GM18520 (cell line): ENCODE measurements around the gene TMEM53.

Source experiments
- ATAC-seq: cut with Tn5 transposase; IDR thresholded peaks from one replicate; pipeline ENCODE4 v1.9.1; 2021; ENCODE audit not compliant: unreplicated experiment

The TMEM53 gene

DNA sequence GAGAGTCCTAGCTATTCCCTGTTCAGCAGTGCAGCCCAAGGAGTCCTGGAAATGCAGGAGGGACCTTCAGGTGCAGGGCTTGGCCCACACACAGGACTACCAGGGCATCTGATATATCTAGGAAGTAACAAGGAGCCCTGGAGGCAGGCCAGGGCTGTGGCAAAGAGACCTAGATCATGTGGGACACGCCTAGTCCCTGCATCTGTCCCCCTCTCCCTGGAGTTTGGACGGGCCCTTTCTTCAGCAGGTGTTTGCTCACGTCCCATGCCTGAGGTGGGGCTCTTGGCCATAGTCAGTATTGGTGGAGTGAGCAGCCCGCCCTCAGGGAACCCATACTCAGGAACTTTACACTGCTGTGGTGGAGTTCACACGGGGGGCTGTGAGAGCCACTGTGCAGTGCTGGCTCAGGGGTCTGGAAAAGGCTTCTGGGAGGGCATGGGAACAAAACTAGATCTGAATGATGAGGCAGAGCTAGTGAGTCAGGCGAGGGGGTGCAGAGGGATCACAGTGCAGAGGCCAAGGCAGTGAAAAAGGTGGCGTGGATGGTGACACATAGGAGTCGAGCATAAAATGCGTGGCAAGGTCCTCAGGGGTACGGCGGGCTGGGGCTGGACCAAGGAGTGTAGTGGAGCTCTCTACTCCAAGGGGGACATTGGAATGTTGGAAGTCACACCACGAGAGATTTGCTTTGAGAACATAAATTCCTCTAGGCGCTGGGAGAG is 25.6 kb downstream of the TMEM53 start:
- ATAC-seq, result no peak

DNA sequence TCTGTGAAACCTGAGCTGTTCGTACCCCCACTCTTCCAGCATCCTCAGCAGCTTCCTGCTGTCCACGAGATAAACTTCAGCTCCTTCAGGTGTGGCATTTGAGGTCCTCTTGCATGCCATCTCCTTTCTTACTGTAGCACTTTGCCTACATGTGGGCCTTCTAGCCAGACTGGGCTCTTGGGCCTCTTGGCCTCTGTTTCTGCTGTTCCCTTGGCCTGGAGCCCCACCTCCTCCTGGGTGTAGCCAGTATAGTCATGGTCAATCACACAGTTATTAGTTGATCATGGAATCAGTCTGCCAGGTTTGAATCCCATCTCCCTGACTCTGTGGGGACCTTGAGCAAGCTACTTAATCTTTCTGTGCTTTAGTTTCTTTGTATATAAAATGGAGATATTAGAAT is 26.4 kb downstream of the TMEM53 start:
- no peak for ATAC-seq

DNA sequence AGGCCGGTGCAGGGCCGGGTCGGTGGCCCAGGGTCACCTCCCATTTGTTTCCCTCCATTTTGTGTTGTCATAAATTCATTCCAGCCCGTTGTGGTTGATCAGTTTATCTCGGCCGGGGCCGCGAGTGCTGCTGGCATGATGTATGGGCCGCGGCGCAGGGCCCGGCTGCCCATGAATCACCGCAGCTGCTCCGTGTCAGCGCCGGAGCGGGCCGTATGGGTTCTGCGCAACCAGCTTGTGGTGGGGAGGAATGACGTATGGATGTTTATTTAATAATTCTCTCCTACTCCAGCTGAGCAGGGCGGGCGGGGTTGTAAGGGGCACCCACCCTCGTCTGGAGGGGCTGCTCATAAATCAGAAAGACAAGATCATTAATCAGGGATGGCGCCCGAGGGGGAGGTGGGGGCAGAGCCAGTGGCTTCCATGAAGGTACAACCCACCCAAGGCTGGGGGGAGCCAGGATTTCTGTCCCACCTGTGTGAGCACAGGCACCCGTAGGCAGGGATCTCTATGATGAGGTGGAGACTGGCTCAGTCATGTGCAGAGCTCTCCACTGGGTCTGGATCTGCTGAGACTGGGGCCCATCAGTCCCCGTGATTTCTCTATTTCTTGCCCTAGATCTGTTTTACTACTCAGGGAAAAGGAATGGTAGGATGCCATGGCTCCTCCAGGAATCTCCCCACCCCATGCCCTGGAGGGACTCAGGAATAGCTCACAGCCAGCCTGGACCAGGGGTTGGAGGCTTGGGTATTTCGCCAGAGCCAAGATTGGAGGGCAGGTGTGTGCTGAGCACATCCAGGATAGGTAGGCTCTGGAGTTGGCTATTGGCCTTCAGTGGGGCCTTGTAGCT is 27.8 kb downstream of the TMEM53 start:
- no peak for ATAC-seq

DNA sequence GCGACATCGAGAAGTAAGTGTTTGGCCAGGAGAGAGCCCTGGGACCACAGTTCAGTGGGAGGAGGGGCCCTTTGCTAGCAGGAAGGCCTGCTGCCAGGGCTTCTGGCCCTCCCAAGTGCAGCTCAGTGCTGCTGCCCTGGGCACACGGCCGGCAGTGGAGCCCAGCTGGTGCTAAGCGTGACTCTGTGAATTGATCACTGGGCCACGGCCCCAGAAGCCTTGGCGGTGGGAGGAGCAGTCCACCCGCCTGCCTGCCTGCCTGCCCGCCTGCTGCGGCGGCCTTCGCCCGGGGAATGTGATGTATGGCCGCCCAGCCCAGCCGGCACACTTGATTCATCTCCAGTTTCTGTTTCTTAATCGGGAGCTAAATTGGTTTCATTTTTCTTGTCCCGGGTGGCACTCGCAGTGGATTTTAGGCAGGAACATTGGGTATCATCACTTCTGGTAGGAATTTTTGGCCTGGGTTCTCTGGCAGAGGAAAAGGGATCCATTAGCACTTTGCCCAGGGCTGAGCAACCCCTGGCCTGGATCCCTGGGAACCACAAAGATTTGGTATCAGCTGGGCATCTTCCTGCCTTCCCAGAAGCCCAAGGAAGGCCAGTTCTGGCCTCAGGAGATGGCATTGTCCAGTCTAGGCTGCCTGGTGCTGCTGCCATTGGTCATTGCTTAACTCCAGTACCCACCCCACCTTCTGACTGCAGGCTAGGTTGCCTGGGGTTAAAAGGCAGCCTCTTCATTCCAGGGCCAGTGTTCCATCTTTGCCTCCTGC is 28.6 kb downstream of the TMEM53 start:
- no peak for ATAC-seq

DNA sequence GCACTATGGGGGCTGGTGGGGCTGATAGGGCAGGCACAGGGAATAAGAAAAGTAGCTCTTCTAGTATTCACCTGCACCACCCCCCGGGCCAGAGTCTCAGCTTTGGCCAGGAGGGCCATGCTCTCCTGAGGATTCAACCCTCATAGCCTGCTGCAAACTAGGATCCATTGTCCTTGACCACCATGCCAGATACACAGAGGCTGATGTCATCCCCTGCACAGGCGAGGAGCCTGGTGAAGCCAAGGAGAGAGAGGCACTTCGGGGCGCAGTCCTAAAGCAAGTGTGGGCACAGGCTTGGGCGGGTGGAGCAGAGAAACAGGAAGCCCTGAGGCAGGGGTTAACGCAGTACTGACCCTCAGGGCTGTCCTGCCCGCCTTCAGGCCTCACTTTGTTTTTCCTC is 29.5 kb downstream of the TMEM53 start:
- no peak for ATAC-seq

DNA sequence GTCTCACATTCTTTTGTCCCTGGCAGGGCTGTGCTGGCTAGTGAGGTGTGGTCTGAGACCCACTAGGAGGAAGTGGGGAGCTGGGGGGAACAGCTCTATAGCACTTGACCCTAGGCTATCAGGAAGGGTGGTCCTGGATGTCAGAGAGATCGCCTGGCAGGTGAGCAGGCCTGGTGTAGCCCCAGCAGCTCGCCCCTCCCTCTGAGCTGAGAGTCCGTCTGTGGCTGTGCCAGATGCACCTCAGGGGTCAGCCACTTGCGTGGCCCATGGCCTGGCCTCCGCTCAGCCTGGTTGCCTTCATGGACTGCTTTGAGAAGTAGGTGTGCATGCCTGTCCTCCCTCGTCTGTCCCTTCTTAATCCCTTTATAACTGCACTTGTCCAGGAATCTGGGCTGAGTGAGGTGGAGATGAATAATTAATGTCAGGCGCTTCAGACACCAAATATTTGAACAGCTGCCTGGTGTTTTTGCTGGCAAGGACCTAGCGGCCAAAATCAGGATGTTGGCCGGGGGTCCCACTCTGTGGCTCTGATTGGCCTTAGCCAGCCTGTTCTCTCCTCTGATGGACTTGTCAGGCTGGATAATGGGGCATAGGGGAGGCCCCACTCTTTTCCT is 30.5 kb downstream of the TMEM53 start:
- no peak for ATAC-seq

DNA sequence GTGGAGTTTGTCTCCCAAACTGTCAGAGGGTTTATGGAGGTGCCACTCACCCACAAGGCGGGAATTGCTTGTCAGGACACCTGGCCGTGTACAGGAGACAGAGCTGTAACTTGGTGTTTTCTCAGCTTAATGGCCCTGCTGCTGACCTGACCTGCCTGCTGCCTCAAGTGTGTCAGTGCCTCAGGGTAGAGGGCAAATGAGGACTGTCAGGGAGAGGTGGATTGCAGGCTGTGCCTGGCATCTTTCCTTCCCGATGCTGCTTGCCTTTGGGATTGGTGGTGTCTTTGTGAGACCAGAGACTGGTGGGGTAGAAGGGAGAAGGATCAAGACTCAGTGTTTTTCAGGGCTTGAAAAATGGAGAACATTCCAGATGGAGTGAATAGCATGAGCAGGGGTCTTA is 31.4 kb downstream of the TMEM53 start:
- no peak for ATAC-seq

DNA sequence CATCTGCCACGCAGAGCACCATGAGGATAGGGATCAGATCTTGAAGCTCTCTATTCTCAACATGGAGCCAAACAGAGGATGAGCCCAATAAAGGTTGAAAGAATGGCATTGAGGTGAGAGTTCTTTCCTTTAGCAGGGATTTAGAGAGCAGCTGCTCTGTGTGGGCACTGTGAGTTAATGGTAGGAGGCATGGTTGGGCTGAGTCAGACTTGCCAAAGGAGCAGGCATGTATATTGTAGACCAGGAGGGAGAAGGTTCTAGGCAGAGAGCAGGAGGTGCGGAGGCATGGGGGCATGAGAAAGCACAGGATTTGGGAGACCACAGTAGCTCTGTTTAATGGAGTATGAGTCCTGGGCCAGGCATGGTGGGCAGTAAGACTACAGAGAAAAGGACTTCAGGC is 32.0 kb downstream of the TMEM53 start:
- no peak for ATAC-seq

DNA sequence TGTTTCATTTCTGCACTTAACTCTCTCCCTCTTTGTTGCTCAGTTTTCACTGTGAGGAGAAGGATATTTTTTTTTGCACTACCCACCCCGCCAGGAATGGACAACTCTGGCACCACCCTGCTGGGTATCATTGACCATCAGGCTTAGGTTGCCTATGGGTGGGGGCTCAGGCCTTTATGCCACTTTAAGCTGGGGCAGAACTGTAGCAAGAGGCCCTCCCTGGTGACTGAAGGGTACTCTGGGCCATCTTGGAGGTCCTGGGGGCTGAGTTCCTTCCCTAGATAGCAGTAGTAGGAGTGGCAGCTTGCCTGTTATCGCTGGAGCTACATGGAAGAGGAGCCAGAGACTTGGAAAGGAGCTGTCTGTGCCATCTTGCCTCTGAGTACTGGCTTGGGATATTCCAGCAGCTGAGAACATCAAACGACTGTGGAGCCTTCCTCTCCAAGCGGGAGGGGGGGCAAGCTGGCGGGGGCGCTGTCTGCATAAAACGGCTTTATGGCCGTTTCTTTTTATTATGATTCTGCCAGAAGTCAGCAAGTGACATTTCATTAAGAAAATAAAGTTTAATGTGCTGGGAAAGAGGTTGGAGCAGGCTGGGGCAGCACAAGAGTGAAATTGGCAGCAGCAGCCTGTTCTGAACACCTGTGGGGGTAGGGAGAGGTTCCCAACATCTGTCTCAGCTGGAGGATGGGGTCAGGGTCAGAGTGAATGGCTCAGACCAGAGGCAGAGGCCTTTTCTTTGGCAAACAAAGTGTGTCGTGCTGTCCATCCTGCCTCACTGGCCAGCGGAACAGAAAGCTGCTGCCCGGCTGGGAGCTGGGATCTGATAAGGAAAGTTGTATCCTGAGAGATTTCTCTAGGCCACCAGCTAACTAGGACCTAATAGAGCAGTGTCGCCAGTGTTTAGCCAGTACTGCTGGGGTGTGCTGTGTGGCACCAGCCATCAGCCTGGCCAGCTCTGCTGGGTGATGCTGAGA is 32.9 kb downstream of the TMEM53 start:
- ATAC-seq, result no peak

DNA sequence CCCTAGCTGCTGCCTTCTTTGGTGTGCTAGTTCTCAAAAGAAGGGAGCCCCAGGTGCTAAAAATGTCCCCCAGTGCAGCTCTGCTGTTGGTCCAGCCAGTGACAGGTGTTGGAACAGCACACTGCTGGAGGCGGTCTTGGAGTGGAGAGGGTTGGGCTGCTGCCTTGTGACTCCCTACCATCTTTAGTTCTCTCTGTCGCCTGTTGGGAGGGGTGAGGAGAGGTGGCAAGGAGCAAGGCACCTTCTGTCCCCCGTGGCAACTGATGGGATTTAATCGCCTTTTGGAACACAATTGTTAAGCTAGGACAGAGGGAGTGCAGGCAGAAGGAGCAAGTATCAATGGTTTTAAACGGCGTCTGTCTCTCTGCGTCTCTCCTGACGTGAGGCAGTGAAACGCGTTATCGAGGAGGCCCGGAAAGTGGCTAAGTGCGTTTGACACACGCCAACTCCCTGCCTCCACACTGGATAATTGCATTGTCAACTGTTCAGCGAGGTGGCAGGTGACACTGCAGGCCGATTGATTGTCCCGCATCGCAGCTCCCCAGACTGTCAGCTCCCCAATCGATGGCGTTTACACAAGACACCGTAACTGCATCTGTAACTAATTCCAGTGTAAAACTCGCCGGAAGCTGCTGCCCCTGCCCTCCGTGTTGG is 34.0 kb downstream of the TMEM53 start:
- no peak for ATAC-seq

DNA sequence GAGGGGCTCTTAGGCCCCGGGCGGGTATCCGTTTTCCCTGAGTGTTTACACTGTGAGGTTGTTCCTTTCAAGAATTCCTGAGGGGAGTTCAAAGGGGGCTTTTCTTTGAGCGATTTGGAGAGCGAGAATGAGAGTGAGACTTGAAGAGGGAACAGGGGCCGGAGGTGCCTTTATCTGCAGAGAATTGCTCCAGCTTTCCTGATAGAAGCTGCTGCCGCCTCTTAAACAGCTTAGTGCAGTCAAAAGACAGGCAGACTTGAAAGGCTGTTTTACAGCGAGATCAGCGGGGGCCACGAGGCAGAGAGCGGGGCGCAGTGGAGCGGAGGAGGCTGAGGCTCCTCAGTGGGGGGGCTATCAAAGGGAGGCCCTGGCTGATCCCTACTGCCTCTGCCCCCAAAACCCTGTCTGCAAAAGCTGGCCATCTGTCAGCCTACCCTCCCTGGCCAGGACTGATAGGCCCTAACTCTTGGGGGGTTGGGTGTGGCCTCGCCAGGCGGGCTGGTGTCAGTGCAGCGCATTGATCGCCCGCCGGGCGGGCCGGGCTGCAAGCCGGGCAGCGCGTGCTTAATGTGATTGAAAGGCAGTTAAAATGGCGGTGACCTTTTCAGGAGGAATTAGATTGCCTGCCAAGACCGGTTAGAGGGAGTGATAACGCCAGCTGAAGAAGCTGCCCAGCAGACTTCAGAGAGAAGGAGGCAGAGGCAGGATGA is 36.4 kb downstream of the TMEM53 start:
- no peak for ATAC-seq

DNA sequence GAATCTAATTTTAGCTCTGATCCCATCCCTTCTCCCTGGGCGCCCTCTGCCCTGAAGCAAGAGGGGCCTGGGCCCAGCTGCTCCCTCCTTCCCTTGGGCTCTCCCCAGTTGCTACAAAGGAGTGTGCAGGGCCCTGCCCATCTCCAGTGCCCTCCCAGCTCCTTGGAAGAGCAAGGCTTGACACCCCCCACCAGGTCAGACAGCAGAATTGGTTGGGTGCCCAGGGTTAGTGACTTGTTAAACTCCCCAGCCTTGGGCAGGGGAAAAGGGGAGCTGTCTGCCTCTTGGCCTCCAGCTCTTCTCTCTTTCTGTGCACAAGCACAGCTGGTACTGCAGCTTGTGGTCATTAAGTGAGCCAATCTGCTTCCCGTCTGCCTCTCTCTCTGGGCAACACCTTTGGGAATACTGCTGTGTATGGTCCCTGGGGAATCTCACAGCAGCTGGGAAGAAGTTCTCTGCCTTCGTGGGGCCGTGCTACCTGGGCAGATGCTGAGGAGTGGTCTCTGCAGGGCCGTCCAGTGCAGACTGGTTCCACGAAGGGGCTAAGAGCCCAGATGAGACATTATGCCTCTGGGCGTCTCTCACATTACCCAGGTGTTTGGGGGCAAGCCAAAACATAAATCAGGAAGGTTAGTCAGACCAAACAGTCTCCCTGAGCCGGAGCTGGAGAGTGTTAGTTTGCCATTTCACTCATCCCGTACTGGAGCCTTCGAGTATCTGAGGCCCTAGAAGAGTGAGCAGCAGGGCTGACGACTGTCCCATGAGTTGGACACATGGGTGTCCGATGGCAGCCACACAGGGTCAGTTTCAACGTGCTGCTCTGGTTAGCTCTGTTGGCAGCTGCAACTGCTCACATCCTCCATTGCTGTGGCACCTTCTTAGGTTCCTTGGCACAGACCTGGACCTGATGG is 37.3 kb downstream of the TMEM53 start:
- no peak for ATAC-seq

DNA sequence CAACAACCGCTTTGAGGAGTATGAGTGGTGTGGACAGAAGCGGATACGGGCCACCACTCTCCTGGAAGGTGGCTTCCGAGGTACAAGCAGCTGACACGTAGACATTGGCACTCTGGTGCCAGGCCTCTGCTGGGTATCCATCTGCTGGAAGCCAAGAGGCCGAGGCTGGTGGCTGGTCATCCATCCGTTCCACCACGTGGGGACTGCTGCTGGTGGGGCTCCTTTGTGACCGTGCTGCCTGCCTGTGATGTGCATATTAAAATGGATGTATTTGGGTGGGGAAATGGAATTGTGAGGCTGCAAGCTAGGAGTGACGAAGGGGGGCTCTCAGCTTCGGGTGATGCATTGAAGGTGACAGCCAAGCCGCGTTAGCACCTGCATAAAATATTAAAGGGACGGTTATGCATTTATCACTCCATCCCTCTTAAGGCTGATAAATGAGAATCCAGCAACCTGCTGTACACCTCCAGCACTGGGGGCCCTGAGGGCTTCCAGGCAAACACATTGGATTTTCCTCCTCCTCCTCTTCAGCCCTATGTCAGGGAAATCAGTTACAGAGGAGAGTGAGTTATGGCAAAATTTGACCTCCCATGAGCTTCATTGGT is 38.1 kb downstream of the TMEM53 start:
- no peak for ATAC-seq

DNA sequence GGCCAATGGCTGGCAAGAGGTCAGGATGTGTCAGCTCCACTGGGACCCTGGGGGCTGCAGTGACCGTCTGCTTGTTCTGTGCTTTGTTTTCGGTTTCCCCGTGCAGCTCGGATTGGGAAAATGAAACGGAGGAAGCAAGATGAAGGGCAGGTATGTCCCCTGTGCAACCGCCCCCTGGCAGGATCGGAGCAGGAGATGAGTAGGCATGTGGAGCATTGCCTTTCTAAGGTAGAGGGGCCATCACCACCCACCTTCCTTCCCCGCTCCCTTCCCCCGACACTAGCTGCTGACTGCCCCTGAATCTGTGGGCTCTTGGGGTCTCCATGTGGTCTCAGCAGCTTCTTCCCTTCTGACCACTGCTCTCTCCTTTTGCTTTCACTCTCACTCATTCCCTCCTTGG is 38.8 kb downstream of the TMEM53 start:
- ATAC-seq, result no peak

DNA sequence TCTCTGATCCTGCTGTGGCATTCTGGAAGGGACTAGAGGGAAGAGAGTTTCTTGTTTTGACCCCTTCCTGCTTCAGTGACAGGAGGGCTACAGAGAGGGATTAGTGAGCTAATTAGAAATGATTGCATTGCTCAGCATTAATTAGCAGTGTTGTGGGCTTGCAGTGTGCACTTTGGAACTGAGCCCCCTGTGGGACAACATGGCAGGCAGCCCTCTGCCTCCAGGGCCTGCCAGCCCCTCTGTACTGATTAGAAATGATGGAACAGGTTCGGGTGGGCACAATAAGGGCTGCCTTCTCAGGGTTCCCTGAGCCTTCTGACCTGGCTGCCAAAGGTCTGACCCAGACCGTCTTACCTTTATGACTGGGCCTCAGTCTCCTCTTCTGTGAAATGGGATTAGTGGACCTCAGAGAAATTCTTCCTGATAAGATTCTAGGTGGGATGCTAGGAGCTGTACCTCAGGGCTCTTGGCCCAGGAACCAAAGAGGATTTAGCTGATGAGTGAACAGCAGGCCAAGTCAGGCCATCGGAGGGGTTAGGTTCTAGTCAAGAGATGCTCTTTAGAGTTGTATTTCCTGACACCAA is 39.6 kb downstream of the TMEM53 start:
- no peak for ATAC-seq

DNA sequence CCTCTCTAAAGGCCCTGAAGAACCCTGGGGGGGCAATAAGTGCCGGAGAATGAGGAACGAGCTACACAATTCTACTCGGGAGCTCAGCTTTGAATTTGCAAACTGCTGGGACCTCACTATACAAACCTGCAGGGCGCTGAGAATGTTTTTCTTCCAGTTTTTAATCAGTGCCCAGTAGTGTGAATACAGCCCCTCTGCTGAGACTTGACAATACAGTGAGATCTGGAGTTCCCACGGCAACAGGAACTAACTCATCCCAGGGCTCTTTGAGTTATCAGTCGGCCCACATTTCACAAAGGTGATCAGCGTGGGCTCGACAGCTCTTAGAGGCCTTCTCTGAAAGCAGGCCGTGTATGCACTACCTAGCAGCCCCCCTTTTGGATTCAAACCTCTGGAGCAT is 41.7 kb downstream of the TMEM53 start:
- no peak for ATAC-seq
